Parietal lobe (tissue), 2 donors: Measurements from ENCODE around the gene FBXW4. TPM values are rescaled to one million over a fixed set of nuclear protein-coding genes. Genes with fewer than 3 reads are reported as not detected.

Experiments
- small RNA-seq: library from RNA; depleted of rRNA; stranded (forward); fragments of <200 nt; gene quantifications from one replicate; pipeline ENCODE3, GENCODE V24; 2014; ENCODE audit warnings: low replicate concordance
- total RNA-seq: library from RNA; depleted of rRNA; stranded (reverse); fragments of >200 nt; gene quantifications from one replicate; pipeline ENCODE4 v1.2.3, GENCODE V29; 2014

Gene FBXW4
- total RNA-seq: 73.2 TPM

GRCh38 chr10:101694674-101695403 lies at the start of gene FBXW4:
FBXW4 (minus strand) TSS chr10:101695170; CDS start chr10:101695105, 65 bp downstream.

DNA sequence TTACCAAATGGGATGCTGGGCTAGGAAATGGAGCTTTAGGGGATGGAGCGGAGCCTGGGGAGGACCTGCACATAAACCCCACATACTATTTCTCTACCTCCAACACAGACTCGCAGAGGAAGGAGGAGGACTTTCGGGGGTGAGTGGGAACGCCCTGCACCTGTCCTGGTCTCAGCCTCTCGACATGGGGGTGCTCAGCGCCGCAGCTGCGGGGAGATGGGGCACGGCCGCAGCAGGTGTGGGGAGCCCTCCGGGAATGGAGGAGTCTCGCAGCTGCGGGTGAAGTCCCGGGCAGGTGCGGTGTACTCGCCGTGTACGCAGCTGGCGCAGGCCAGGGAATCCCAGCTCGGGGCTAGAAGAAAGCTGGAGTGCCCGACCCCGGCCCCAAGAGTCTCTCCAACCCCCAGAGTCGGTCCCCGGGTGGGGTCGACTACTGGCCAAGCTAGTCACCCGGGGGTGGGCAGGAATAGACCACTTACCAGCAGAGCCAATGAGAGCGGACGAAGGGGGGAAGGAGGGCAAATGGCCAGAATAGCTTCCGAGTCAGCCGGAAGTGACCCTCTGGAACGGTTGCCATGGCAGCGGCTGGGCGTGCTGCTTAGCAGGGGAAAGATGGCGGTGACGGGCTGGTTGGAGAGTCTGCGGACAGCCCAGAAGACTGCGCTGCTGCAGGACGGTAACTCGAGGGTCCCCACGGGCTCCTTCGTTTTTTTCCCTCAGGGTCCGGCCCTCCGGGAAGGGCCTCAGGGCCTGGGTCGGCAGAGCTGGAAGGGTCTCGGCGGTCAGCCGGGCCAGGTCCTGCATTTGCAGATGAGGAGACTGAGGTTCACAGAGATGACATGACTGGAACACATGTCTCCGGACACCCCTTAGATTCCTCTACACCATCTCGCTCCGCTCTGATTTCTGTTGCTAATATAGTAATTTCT lies 107.0 kb downstream of the FBXW4 start, which contains the start of the genes DPCD and POLL:
Gene DPCD, plus strand, starts transcription at position 597 of the 929 bp plus-strand sequence. Its CDS starts 16 bp downstream, at position 613.
Gene POLL, minus strand, starts transcription at position 533 of the 929 bp plus-strand sequence. CDS start 897 bp downstream, outside the sequence.

Small RNA genes within 50 kb of the gene (small RNA-seq; reads per million reads assigned to genes)
- gene MIR3158-1: not detected
- gene RNU6-1165P: not detected

Other genes with a start within 250 kb of the FBXW4 start
- gene POLL, start 106.9 kb downstream of the FBXW4 start, total RNA-seq: 20.3 TPM
- gene DPCD, start 106.8 kb downstream of the FBXW4 start, total RNA-seq: 12.8 TPM
- not detected for gene FGF8, start 80.9 kb upstream of the FBXW4 start, total RNA-seq
- 26.3 TPM for gene NPM3, start 88.3 kb upstream of the FBXW4 start, total RNA-seq
- 475 TPM for gene OGA, start 123.3 kb upstream of the FBXW4 start, total RNA-seq
- gene KCNIP2, start 148.6 kb upstream of the FBXW4 start, total RNA-seq: 11.3 TPM